Left hindlimb (tissue), 1 donor: ENCODE results near the gene LHX4.

ENCODE experiments used
- DNase-seq: peaks from one replicate; pipeline ENCODE4 v3.0.0-alpha.2; 2018

LHX4 gene

DNA sequence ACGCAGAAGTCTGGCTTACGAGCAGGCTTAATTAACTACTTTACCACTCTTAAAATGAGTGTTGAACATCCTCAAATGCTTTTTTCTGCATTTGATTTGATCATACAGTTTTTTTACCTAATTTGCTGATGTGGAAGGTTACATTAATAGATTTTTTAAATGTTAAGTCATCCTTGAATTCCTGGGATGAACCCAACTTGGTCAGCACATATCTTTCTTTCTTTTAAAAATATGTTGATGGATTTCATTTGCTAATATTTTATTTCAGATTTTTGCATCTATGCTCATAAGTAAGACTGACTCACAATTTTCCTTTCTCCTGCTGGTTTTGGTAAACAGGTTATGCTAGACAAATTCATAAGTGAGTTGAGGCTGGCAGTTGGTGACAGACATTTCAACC lies 82.9 kb downstream of the LHX4 start:
- no peak for DNase-seq

- DNase-seq: no peak
Observed at GRCh38 chr1:180327089-180327488, 97.0 kb downstream of the LHX4 start.
